H1 (cell line): ENCODE results near the gene TP53. TPM values are rescaled to one million over a fixed set of nuclear protein-coding genes. Genes with fewer than 3 reads are reported as not detected.

Experiments used
- CTCF ChIA-PET: fragments of 300-600 bp; sonication (Branson Sonifier 250); formaldehyde crosslinking; loops from one replicate; lab custom pipeline; 2021; ENCODE audit not compliant: partially characterized antibody; lab: Charles Lee
- POLR2A ChIA-PET: fragments of 300-600 bp; sonication (Branson Sonifier 250); formaldehyde crosslinking; loops from one replicate; lab custom pipeline; 2021; ENCODE audit warnings: inconsistent platforms; ENCODE audit not compliant: partially characterized antibody; lab: Charles Lee
- DNase-seq, 2 experiments: peaks; one replicate each; pipeline versions ENCODE4 v3.0.0 to v3.0.0-alpha.2; 2010 to 2022; ENCODE audit warnings: low spot score in 2 of 2, low read depth in 1 of 2, mixed read lengths in 1 of 2
- FAIRE-seq: peaks from 2 replicates; lab custom pipeline; 2011; peaks lifted over from hg19 to GRCh38; lab: Jason Lieb, UNC
- H2AFZ ChIP-seq: 2 replicates; pipeline ENCODE4 v1.8.1; 2012; ENCODE audit warnings: low read length, inconsistent platforms
- H2AK5ac ChIP-seq: 2 replicates; pipeline ENCODE4 v1.6.1; 2013; ENCODE audit warnings: low read depth, low read length
- H2BK120ac ChIP-seq: replicated peaks from 2 replicates; pipeline ENCODE3; 2013; ENCODE audit warnings: low read depth, low read length, inconsistent platforms
- H2BK12ac ChIP-seq: 2 replicates; pipeline ENCODE4 v1.6.1; 2013; ENCODE audit warnings: low read depth, low read length
- H2BK15ac ChIP-seq: 2 replicates; pipeline ENCODE4 v1.6.1; 2013; ENCODE audit warnings: low read length
- H2BK20ac ChIP-seq: 2 replicates; pipeline ENCODE4 v1.6.1; 2013; ENCODE audit warnings: low read length
- H2BK5ac ChIP-seq: 2 replicates; pipeline ENCODE4 v1.6.1; 2013; ENCODE audit warnings: low read depth, low read length
- H3K14ac ChIP-seq: 2 replicates; pipeline ENCODE4 v1.6.1; 2013; ENCODE audit warnings: inconsistent platforms; ENCODE audit not compliant: insufficient read length
- H3K18ac ChIP-seq: 2 replicates; pipeline ENCODE4 v1.6.1; 2013; ENCODE audit warnings: low read length; ENCODE audit errors: extremely low read depth
- H3K23ac ChIP-seq: 2 replicates; pipeline ENCODE4 v1.6.1; 2013; ENCODE audit warnings: inconsistent platforms; ENCODE audit not compliant: insufficient read length
- H3K23me2 ChIP-seq: 2 replicates; pipeline ENCODE4 v1.6.1; 2013; ENCODE audit warnings: low read depth, low read length
- H3K27ac ChIP-seq: 2 replicates; pipeline ENCODE4 v1.6.1; 2011; ENCODE audit warnings: low read depth, low read length, inconsistent platforms
- H3K27me3 ChIP-seq, 4 experiments: replicated peaks in 1 of 4; 1 replicate in 1 of 4; 2 replicates in 3 of 4; pipeline versions ENCODE4 v1.6.1 to v1.8.1; 2011 to 2013; ENCODE audit warnings: low read length in 3 of 4, mild to moderate bottlenecking in 3 of 4, inconsistent platforms in 2 of 4, mixed read lengths in 2 of 4, moderate library complexity in 1 of 4; ENCODE audit not compliant: control insufficient read depth in 3 of 4, insufficient read depth in 3 of 4; ENCODE audit errors: extremely low read depth in 1 of 4
- H3K36me3 ChIP-seq, 4 experiments: 2 replicates each; pipeline versions ENCODE4 v1.6.1 to v1.8.1; 2011 to 2013; ENCODE audit warnings: mild to moderate bottlenecking in 4 of 4, low read length in 3 of 4, moderate library complexity in 2 of 4, control low read depth in 1 of 4, inconsistent platforms in 1 of 4; ENCODE audit not compliant: insufficient read depth in 4 of 4, control insufficient read depth in 2 of 4
- H3K4ac ChIP-seq: replicated peaks from 2 replicates; pipeline ENCODE3; 2013; ENCODE audit warnings: low read length, low read depth, mixed read lengths, inconsistent platforms; ENCODE audit not compliant: insufficient read length
- H3K4me1 ChIP-seq, 4 experiments: replicated peaks in 1 of 4; 1 replicate in 1 of 4; 2 replicates in 3 of 4; pipeline versions ENCODE4 v1.6.1 to v1.8.1; 2011 to 2013; ENCODE audit warnings: low read length in 3 of 4, inconsistent platforms in 2 of 4, mixed read lengths in 1 of 4; ENCODE audit not compliant: insufficient read depth in 4 of 4, control insufficient read depth in 3 of 4
- H3K4me2 ChIP-seq, 2 experiments: 2 replicates each; pipeline versions ENCODE4 v1.6.1 to v1.8.1; 2011 to 2013; ENCODE audit warnings: low read depth in 2 of 2, low read length in 2 of 2, control low read depth in 1 of 2, inconsistent platforms in 1 of 2, mild to moderate bottlenecking in 1 of 2; ENCODE audit not compliant: insufficient read depth in 1 of 2
- H3K4me3 ChIP-seq, 4 experiments: fragments of 200-600, 300-600 bp in 1 of 4; sonication (generic), shearing (Covaris generic), sonication (Bioruptor Twin) in 1 of 4; 2 replicates each; pipeline versions ENCODE4 v1.5.1 to v1.8.1; 2011 to 2016; ENCODE audit warnings: low read length in 4 of 4, low read depth in 3 of 4, control low read depth in 2 of 4, inconsistent platforms in 2 of 4, mild to moderate bottlenecking in 2 of 4, mixed read lengths in 1 of 4, moderate library complexity in 1 of 4; ENCODE audit not compliant: insufficient read depth in 2 of 4; ENCODE audit errors: extremely low read depth in 1 of 4
- H3K56ac ChIP-seq: replicated peaks from 2 replicates; pipeline ENCODE3; 2013; ENCODE audit warnings: low read depth, mild to moderate bottlenecking, mixed read lengths, low read length, inconsistent platforms; ENCODE audit not compliant: insufficient read length
- H3K79me1 ChIP-seq: 2 replicates; pipeline ENCODE4 v1.6.1; 2013; ENCODE audit warnings: low read depth, low read length, control low read depth
- H3K79me2 ChIP-seq, 2 experiments: 2 replicates each; pipeline versions ENCODE4 v1.6.1 to v1.8.1; 2012 to 2013; ENCODE audit warnings: low read length in 2 of 2, mild to moderate bottlenecking in 2 of 2, inconsistent platforms in 1 of 2; ENCODE audit not compliant: insufficient read depth in 2 of 2, control insufficient read depth in 1 of 2
- H3K9ac ChIP-seq, 4 experiments: replicated peaks in 1 of 4; 1 replicate in 1 of 4; 2 replicates in 3 of 4; pipeline versions ENCODE4 v1.6.1 to v1.8.1; 2011 to 2013; ENCODE audit warnings: low read depth in 3 of 4, low read length in 3 of 4, control low read depth in 2 of 4, mild to moderate bottlenecking in 2 of 4, moderate library complexity in 2 of 4, inconsistent platforms in 1 of 4; ENCODE audit errors: extremely low read depth in 1 of 4
- H3K9me3 ChIP-seq, 2 experiments: 2 replicates each; pipeline versions ENCODE4 v1.6.1 to v1.8.1; 2012 to 2013; ENCODE audit warnings: mild to moderate bottlenecking in 2 of 2, moderate library complexity in 2 of 2, control low read depth in 1 of 2, inconsistent platforms in 1 of 2, low read depth in 1 of 2, low read length in 1 of 2, mixed read lengths in 1 of 2; ENCODE audit not compliant: insufficient read depth in 2 of 2
- H4K20me1 ChIP-seq, 2 experiments: replicated peaks in 1 of 2; 2 replicates each; pipeline versions ENCODE3 to v1.8.1; 2011 to 2013; ENCODE audit warnings: inconsistent platforms in 2 of 2, low read length in 2 of 2, mild to moderate bottlenecking in 1 of 2; ENCODE audit not compliant: insufficient read depth in 2 of 2, control insufficient read depth in 1 of 2
- H4K5ac ChIP-seq: 2 replicates; pipeline ENCODE4 v1.6.1; 2013; ENCODE audit warnings: low read length, low read depth, mixed read lengths, inconsistent platforms; ENCODE audit not compliant: insufficient read length
- H4K8ac ChIP-seq: 2 replicates; pipeline ENCODE4 v1.8.0; 2013; ENCODE audit warnings: mild to moderate bottlenecking, moderate library complexity, low read length, inconsistent platforms; ENCODE audit not compliant: insufficient read depth; ENCODE audit errors: extremely low read depth
- H4K91ac ChIP-seq: replicated peaks from 2 replicates; pipeline ENCODE3; 2013; ENCODE audit warnings: low read length, mixed read lengths, inconsistent platforms; ENCODE audit not compliant: insufficient read length
- CBX8 ChIP-seq: fragments of 300-800, 300-1000 bp; sonication (generic); IDR thresholded peaks from 2 replicates; pipeline ENCODE4 v1.7.1; 2016; ENCODE audit warnings: low read depth, low read length, borderline replicate concordance
- CTBP2 ChIP-seq: IDR thresholded peaks from 2 replicates; pipeline ENCODE4 v1.7.0; 2011; ENCODE audit warnings: borderline replicate concordance, mild to moderate bottlenecking, moderate library complexity, mixed read lengths, low read length; ENCODE audit not compliant: insufficient read depth, insufficient read length
- HDAC2 ChIP-seq, 2 experiments: fragments of 300-600 bp in 1 of 2; sonication (generic) in 1 of 2; IDR thresholded peaks; 2 replicates each; pipeline ENCODE4 v1.6.1; 2011 to 2012; ENCODE audit warnings: low read depth in 2 of 2, low read length in 2 of 2, mild to moderate bottlenecking in 2 of 2, moderate library complexity in 2 of 2, borderline replicate concordance in 1 of 2, inconsistent platforms in 1 of 2
- POLR2AphosphoS5 ChIP-seq: IDR thresholded peaks from 2 replicates; pipeline ENCODE4 v1.6.1; 2011; ENCODE audit warnings: low read depth, low read length
- RAD21 ChIP-seq, 2 experiments: IDR thresholded peaks in 1 of 2; conservative IDR thresholded peaks in 1 of 2; 2 replicates each; pipeline ENCODE4 v1.6.1; 2011; ENCODE audit warnings: low read depth in 2 of 2, low read length in 2 of 2, improper control_type of control experiment in 1 of 2, inconsistent platforms in 1 of 2, mild to moderate bottlenecking in 1 of 2, moderate library complexity in 1 of 2
- RXRA ChIP-seq: IDR thresholded peaks from 2 replicates; pipeline ENCODE4 v1.6.1; 2011; ENCODE audit warnings: low read depth, mild to moderate bottlenecking, low read length, moderate library complexity; ENCODE audit not compliant: insufficient read depth
- SAP30 ChIP-seq: fragments of 300-600 bp; sonication (generic); IDR thresholded peaks from 2 replicates; pipeline ENCODE4 v1.7.1; 2012; ENCODE audit warnings: low read length, moderate library complexity, mild to moderate bottlenecking, inconsistent platforms; ENCODE audit not compliant: insufficient read depth, insufficient replicate concordance
- SIN3A ChIP-seq, 2 experiments: IDR thresholded peaks in 1 of 2; conservative IDR thresholded peaks in 1 of 2; 2 replicates each; pipeline ENCODE4 v1.6.1; 2011 to 2012; ENCODE audit warnings: low read length in 2 of 2, improper control_type of control experiment in 1 of 2, low read depth in 1 of 2, mild to moderate bottlenecking in 1 of 2
- WGBS, 2 experiments: shearing (Covaris generic) in 1 of 2; methylation state at CpG; one replicate each; pipeline versions ENCODE4 v1.1.6 to v1.1.7; 2013 to 2015; ENCODE audit warnings: low lambda C conversion rate in 2 of 2, mixed read lengths in 2 of 2, inconsistent platforms in 1 of 2, low coverage in 1 of 2, missing lambda C conversion rate in 1 of 2; ENCODE audit not compliant: insufficient replicate concordance in 2 of 2, insufficient coverage in 1 of 2, insufficient read length in 1 of 2; ENCODE audit errors: extremely low coverage in 1 of 2, missing lambda C conversion rate in 1 of 2; 5-methylcytosine and 5-hydroxymethylcytosine counted together
- polyA plus RNA-seq, 7 experiments: library from polyadenylated mRNA; depleted of rRNA in 3 of 7; stranded (reverse) in 5 of 7; unstranded in 2 of 7; fragments of >200 nt in 5 of 7; fragments of 200-250 nt in 2 of 7; gene quantifications; 1 replicate in 5 of 7; 2 replicates in 1 of 7; 4 replicates in 1 of 7; pipeline versions ENCODE4 v1.2.1 to v1.2.3, GENCODE V29; 2011 to 2013; ENCODE audit warnings: missing spikeins in 2 of 7, mixed read lengths in 2 of 7
- total RNA-seq: library from RNA; stranded (reverse); fragmentation: NEBNext Ultra II Directional; extraction: Animal tissue kit (Norgen Biotek cat#: 25700); gene quantifications from 2 replicates; pipeline ENCODE4 v1.2.1, GENCODE V29; 2021

TP53 gene
- total and polyA plus RNA-seq, 2 of the 8 experiments (the other 6 are each of a cell fraction or from before 2014, with no cell fraction given), result 143 to 198 TPM

DNA sequence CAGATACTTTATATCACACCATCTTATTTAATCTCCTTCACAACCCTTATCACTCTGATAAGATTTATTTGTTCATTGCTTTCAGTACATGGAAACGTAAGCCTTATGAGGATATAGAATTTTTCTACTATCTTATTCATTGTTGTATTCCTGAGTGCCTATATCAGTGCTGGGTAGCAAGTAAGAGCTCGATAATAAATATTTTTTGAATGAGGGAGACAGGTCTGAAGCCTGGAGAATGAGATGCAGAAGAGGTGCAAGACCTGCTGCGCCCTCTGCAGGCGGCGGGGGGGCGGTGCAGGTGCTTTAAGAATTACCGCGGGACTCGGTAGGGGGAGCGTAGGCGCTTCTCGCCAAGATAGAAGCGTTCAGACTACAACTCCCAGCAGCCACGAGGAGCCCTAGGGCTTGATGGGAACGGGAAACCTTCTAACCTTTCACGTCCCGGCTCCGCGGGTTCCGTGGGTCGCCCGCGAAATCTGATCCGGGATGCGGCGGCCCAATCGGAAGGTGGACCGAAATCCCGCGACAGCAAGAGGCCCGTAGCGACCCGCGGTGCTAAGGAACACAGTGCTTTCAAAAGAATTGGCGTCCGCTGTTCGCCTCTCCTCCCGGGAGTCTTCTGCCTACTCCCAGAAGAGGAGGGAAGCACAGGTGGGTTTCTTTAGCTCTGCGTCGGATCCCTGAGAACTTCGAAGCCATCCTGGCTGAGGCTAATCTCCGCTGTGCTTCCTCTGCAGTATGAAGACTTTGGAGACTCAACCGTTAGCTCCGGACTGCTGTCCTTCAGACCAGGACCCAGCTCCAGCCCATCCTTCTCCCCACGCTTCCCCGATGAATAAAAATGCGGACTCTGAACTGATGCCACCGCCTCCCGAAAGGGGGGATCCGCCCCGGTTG is 868 bp upstream of the TP53 start, which contains the start of gene WRAP53:
WRAP53 (plus strand) TSS at position 570 of the 900 bp plus-strand sequence; CDS start at position 742, 172 bp downstream.
- no peak within 1 kb of the TSS; the same call in 1 of the 2 replicates for H2BK15ac ChIP-seq
- H4K20me1 ChIP-seq, result peaks cover 4 to 9% of the 10 kb centered on the region in 2 experiments
- H3K18ac ChIP-seq, result no peak within 1 kb of the TSS; the same call in 1 of the 2 replicates
- no peak within 1 kb of the TSS for H3K56ac ChIP-seq
- H3K23me2 ChIP-seq, result peaks cover 16% of the 10 kb centered on the region
- peak; percentile 95 to 99 for DNase-seq
- H2AFZ ChIP-seq, result peak within 1 kb of the TSS; percentile 45; the same call in 1 of the 2 replicates
- peak within 1 kb of the TSS; percentile 95 for H2AK5ac ChIP-seq
- H2BK120ac ChIP-seq, result no peak within 1 kb of the TSS
- H3K23ac ChIP-seq, result no peak within 1 kb of the TSS
- peak within 1 kb of the TSS; percentile 99 for H2BK5ac ChIP-seq
- H3K4me1 ChIP-seq, result peaks cover 0 to 11% (median 4%) of the 10 kb centered on the region in 4 experiments; a peak in 4 of 7 replicates
- POLR2A ChIA-PET, result interaction anchor here (0.7 to 58.0 kb wide), 23 partner anchors 8 to 535 kb away, joined by 3 to 2272 read pairs (median 5); partner anchors contain the start of genes ATP1B2, CD68, DNAH2 and EFNB3
- no peak within 1 kb of the TSS for H3K14ac ChIP-seq
- peak within 1 kb of the TSS; percentile 80 to 100 (median 98) for H3K9ac ChIP-seq
- peaks cover 21 to 51% of the 10 kb centered on the region in 2 experiments for H3K79me2 ChIP-seq
- no peak within 1 kb of the TSS for H3K4ac ChIP-seq
- H3K9me3 ChIP-seq, result no peaks in the 10 kb centered on the region
- FAIRE-seq, result peak; percentile 55
- H3K27me3 ChIP-seq, result no peaks in the 10 kb centered on the region
- H3K79me1 ChIP-seq, result peaks cover 13% of the 10 kb centered on the region
- peak within 1 kb of the TSS; percentile 84 to 91 for H3K4me2 ChIP-seq
- peak within 1 kb of the TSS; percentile 17 for H4K5ac ChIP-seq
- H4K91ac ChIP-seq, result peak within 1 kb of the TSS; percentile 22
- H3K36me3 ChIP-seq, result peaks cover 0 to 4% (median 0%) of the 10 kb centered on the region in 4 experiments; a peak in 2 of 8 replicates
- peak within 1 kb of the TSS; percentile 99 for H3K27ac ChIP-seq
- peak within 1 kb of the TSS; percentile 99; the same call in 1 of the 2 replicates for H4K8ac ChIP-seq
- 1% methylated on average over 50 of the region's 51 CpGs; no CpG with 5 or more reads in 1 of the 2 experiments for WGBS, 2 experiments
- peak within 1 kb of the TSS; percentile 80; the same call in 1 of the 2 replicates for H2BK12ac ChIP-seq
- H3K4me3 ChIP-seq, result peak within 1 kb of the TSS; percentile 75 to 100 (median 94)
- no peak within 1 kb of the TSS for H2BK20ac ChIP-seq
- CTCF ChIA-PET, result interaction anchor here (0.5 to 11.3 kb wide), 43 partner anchors 13 to 359 kb away, joined by 3 to 199 read pairs (median 5); partner anchors contain the start of genes ATP1B2, CD68, DNAH2 and EFNB3
- TF ChIP-seq SAP30 (peak; percentile 82), RAD21 (IDR thresholded peaks at IDR 0.05 in 1 of 2, conservative IDR thresholded peaks at IDR 0.05 in 1 of 2; ENCODE audit: low read depth in 2 of 2, low read length in 2 of 2) (peak; percentile 83 to 85), HDAC2 (IDR thresholded peaks at IDR 0.05; ENCODE audit: borderline replicate concordance in 1 of 2, low read depth in 2 of 2, low read length in 2 of 2) (peak in 1 of 2 experiments; percentile 60; a peak in 1 of 4 replicates), CTBP2 (no peak), RXRA (no peak), CBX8 (no peak), POLR2AphosphoS5 (peak; percentile 45), SIN3A (conservative IDR thresholded peaks at IDR 0.05 in 1 of 2, IDR thresholded peaks at IDR 0.05 in 1 of 2; ENCODE audit: low read depth in 1 of 2, low read length in 2 of 2) (peak; percentile 78 to 91; a peak in 3 of 4 replicates)
